ENCODE data around the gene CD47. TPM values are rescaled to one million over a fixed set of nuclear protein-coding genes. Genes with fewer than 3 reads are reported as not detected.

The CD47 gene
- total and polyA plus RNA-seq, 7 experiments from 2014 or later, result 130 to 232 (median 171) TPM

- Mint-ChIP-seq H3K27me3 (no peaks in the 10 kb centered on the region), H3K9me3 (no peaks in the 10 kb centered on the region), H3K27ac (peak overlapping the region in 7 of 9 donors; percentile 10 to 82 (median 77)), H3K4me3 (no peak overlapping the region), H3K4me1 (peaks cover 31 to 68% (median 49%) of the 10 kb centered on the region in 7 donors), H3K36me3 (peaks cover 15 to 63% (median 51%) of the 10 kb centered on the region in 5 donors)
- Histone ChIP-seq H3K9me3 (ENCODE audit: control insufficient read depth in 2 of 3, low read length in 3 of 3) (no peaks in the 10 kb centered on the region), H3K27ac (ENCODE audit: low read depth, low read length) (no peak overlapping the region), H3K36me3 (ENCODE audit: control insufficient read depth in 2 of 3, insufficient read depth in 3 of 3, low read length in 3 of 3) (peaks cover 8 to 49% (median 13%) of the 10 kb centered on the region in 3 experiments), H3K4me3 (ENCODE audit: low read length) (no peak overlapping the region), H3K27me3 (ENCODE audit: control insufficient read depth in 2 of 2, insufficient read depth in 2 of 2, low read length in 2 of 2) (no peaks in the 10 kb centered on the region), H3K4me1 (ENCODE audit: control insufficient read depth in 2 of 2, insufficient read depth in 2 of 2, low read length in 2 of 2) (peaks cover 4 to 8% of the 10 kb centered on the region in 2 donors)
- DNase-seq, result no peak
- POLR2A ChIA-PET, result interaction anchor here (0.7 kb wide), 1 partner anchor 15 kb away, joined by 3 read pairs; no protein-coding TSS in a partner anchor
- intact Hi-C loops (cut with micrococcal nuclease), result loop anchor here in 1 of 2 donors (5.0 kb wide), 1 partner anchor 34 kb away; no protein-coding TSS in a partner anchor
- CTCF ChIA-PET, result interaction anchor here (0.5 to 0.7 kb wide), 3 partner anchors 30 to 263 kb away, joined by 3 to 5 read pairs (median 3); no protein-coding TSS in a partner anchor
- no peak for ATAC-seq
Observed at GRCh38 chr3:108053067-108053466, 37.8 kb downstream of the CD47 start.

DNA sequence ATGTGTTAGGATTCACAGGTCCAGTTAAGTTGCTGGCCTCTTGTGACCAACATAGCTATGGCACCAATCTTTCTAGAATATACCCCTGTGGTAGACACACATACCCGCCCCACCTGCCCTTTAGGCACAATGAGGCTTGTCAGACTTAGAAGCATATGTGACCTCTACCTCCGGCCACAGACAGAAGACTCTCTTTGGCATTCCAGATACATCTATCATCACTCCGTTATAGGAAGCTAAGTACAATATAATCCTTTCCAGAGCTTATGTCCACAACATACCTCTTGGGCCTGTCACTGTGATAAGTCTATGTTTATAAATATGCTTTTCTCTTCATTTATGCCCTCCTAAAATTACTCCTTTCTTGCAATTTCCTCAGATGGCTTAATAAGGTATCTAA is 39.8 kb downstream of the CD47 start:
- H3K9me3 ChIP-seq (ENCODE audit: control insufficient read depth in 2 of 3, low read length in 3 of 3), result no peaks in the 10 kb centered on the region
- H3K4me3 Mint-ChIP-seq, result no peak overlapping the region
- no peaks in the 10 kb centered on the region for H3K27me3 ChIP-seq (ENCODE audit: control insufficient read depth in 2 of 2, insufficient read depth in 2 of 2, low read length in 2 of 2)
- ATAC-seq (no peak), DNase-seq (no peak)
- ChIA-PET CTCF (interaction anchor here (0.6 kb wide), 1 partner anchor 23 kb away, joined by 3 read pairs; no protein-coding TSS in a partner anchor), POLR2A (interaction anchor here (1.4 kb wide), 1 partner anchor 42 kb away, joined by 5 read pairs; no protein-coding TSS in a partner anchor)
- peaks cover 6 to 57% (median 8%) of the 10 kb centered on the region in 3 experiments for H3K36me3 ChIP-seq (ENCODE audit: control insufficient read depth in 2 of 3, insufficient read depth in 3 of 3, low read length in 3 of 3)
- peaks cover 18 to 65% (median 58%) of the 10 kb centered on the region in 5 donors for H3K36me3 Mint-ChIP-seq
- peak overlapping the region in 3 of 9 donors; percentile 38 to 71 (median 48) for H3K27ac Mint-ChIP-seq
- peaks cover 29 to 70% (median 46%) of the 10 kb centered on the region in 7 donors for H3K4me1 Mint-ChIP-seq
- intact Hi-C loops (cut with micrococcal nuclease), result loop anchor here in 1 of 2 donors (5.0 kb wide), 1 partner anchor 36 kb away; no protein-coding TSS in a partner anchor
- H3K4me1 ChIP-seq (ENCODE audit: control insufficient read depth in 2 of 2, insufficient read depth in 2 of 2, low read length in 2 of 2), result peaks cover 4 to 8% of the 10 kb centered on the region in 2 donors
- no peaks in the 10 kb centered on the region for H3K27me3 Mint-ChIP-seq
- H3K27ac ChIP-seq (ENCODE audit: low read depth, low read length), result no peak overlapping the region
- no peak overlapping the region for H3K4me3 ChIP-seq (ENCODE audit: low read length)
- no peaks in the 10 kb centered on the region for H3K9me3 Mint-ChIP-seq

DNA sequence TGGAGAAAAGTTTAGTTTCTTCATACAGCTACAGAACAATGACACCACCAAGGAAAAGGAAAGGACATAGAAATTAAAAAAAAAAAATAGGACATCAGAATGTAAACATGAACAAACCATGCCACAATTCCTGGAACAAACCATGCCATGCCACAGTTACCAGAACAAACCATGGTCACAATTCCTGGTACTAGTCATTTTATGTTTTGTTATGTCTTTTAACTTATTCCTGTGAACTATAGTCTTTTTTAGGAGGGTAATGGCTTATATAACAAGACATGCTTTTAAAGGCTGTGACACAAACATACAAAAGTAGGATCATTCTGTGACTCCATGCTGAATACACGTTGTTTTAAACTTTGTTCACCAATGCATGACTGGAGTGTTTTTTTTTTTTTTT is 42.8 kb downstream of the CD47 start:
- Histone ChIP-seq H3K27ac (ENCODE audit: low read depth, low read length) (no peak overlapping the region), H3K36me3 (ENCODE audit: control insufficient read depth in 2 of 3, insufficient read depth in 3 of 3, low read length in 3 of 3) (peaks cover 3 to 52% (median 10%) of the 10 kb centered on the region in 3 experiments), H3K4me1 (ENCODE audit: control insufficient read depth in 2 of 2, insufficient read depth in 2 of 2, low read length in 2 of 2) (peaks cover 0 to 4% of the 10 kb centered on the region in 2 donors), H3K4me3 (ENCODE audit: low read length) (no peak overlapping the region), H3K9me3 (ENCODE audit: control insufficient read depth in 2 of 3, low read length in 3 of 3) (no peaks in the 10 kb centered on the region), H3K27me3 (ENCODE audit: control insufficient read depth in 2 of 2, insufficient read depth in 2 of 2, low read length in 2 of 2) (no peaks in the 10 kb centered on the region)
- Mint-ChIP-seq H3K4me3 (no peak overlapping the region), H3K4me1 (peaks cover 14 to 51% (median 39%) of the 10 kb centered on the region in 7 donors), H3K27ac (peak overlapping the region in 7 of 9 donors; percentile 27 to 80 (median 64)), H3K9me3 (no peaks in the 10 kb centered on the region), H3K36me3 (peaks cover 15 to 59% (median 50%) of the 10 kb centered on the region in 5 donors), H3K27me3 (no peaks in the 10 kb centered on the region)
- no peak for DNase-seq
- ATAC-seq, result no peak
- intact Hi-C loops (cut with micrococcal nuclease), result loop anchor here in 1 of 2 donors (2.0 kb wide), 1 partner anchor 15 kb away; no protein-coding TSS in a partner anchor
- ChIA-PET POLR2A (no interaction called here), CTCF (no interaction called here)

GRCh38 chr3:108046247-108046646 is 44.6 kb downstream of the CD47 start:
- H3K4me3 Mint-ChIP-seq, result no peak overlapping the region
- no peaks in the 10 kb centered on the region for H3K27me3 Mint-ChIP-seq
- no peaks in the 10 kb centered on the region for H3K27me3 ChIP-seq (ENCODE audit: control insufficient read depth in 2 of 2, insufficient read depth in 2 of 2, low read length in 2 of 2)
- no peaks in the 10 kb centered on the region for H3K9me3 Mint-ChIP-seq
- H3K4me3 ChIP-seq (ENCODE audit: low read length), result no peak overlapping the region
- peaks cover 9 to 50% (median 10%) of the 10 kb centered on the region in 3 experiments for H3K36me3 ChIP-seq (ENCODE audit: control insufficient read depth in 2 of 3, insufficient read depth in 3 of 3, low read length in 3 of 3)
- DNase-seq, result no peak
- intact Hi-C loops (cut with micrococcal nuclease), result no loop called here
- peak overlapping the region in 7 of 9 donors; percentile 1 to 63 (median 10) for H3K27ac Mint-ChIP-seq
- peaks cover 6 to 40% (median 30%) of the 10 kb centered on the region in 7 donors for H3K4me1 Mint-ChIP-seq
- CTCF ChIA-PET, result no interaction called here
- H3K9me3 ChIP-seq (ENCODE audit: control insufficient read depth in 2 of 3, low read length in 3 of 3), result no peaks in the 10 kb centered on the region
- H3K36me3 Mint-ChIP-seq, result peaks cover 8 to 56% (median 47%) of the 10 kb centered on the region in 5 donors
- peaks cover 0 to 4% of the 10 kb centered on the region in 2 donors for H3K4me1 ChIP-seq (ENCODE audit: control insufficient read depth in 2 of 2, insufficient read depth in 2 of 2, low read length in 2 of 2)
- POLR2A ChIA-PET, result no interaction called here
- H3K27ac ChIP-seq (ENCODE audit: low read depth, low read length), result no peak overlapping the region
- no peak for ATAC-seq

DNA sequence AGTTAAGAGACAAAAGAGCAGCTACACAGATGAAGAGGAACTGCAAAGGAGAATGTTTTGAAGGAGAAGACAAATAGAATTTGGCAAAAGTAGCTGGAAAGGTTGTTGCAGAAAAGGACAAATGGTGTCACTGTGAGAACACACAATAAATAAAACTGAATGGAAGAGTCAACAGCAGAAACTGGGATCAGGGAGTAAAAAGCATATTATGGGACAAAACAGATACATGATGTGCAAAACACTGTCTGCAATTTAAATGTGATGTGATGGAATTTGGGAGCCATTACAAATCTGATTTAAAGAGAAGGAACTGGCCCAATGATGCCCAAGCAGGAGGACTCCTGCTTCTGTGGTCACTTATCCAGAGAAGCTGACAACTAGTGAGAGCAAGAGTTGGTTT is 46.1 kb downstream of the CD47 start:
- CTCF ChIA-PET, result interaction anchor here (1.4 kb wide), 1 partner anchor 12 kb away, joined by 5 read pairs; no protein-coding TSS in a partner anchor
- Mint-ChIP-seq H3K4me1 (peaks cover 6 to 35% (median 24%) of the 10 kb centered on the region in 7 donors), H3K27ac (peak overlapping the region in 7 of 9 donors; percentile 9 to 71 (median 33)), H3K27me3 (no peaks in the 10 kb centered on the region), H3K36me3 (peaks cover 8 to 54% (median 35%) of the 10 kb centered on the region in 5 donors), H3K9me3 (no peaks in the 10 kb centered on the region), H3K4me3 (no peak overlapping the region)
- no peaks in the 10 kb centered on the region for H3K27me3 ChIP-seq (ENCODE audit: control insufficient read depth in 2 of 2, insufficient read depth in 2 of 2, low read length in 2 of 2)
- H3K27ac ChIP-seq (ENCODE audit: low read depth, low read length), result no peak overlapping the region
- H3K36me3 ChIP-seq (ENCODE audit: control insufficient read depth in 2 of 3, insufficient read depth in 3 of 3, low read length in 3 of 3), result peaks cover 6 to 50% (median 8%) of the 10 kb centered on the region in 3 experiments
- POLR2A ChIA-PET, result interaction anchor here (0.8 to 1.3 kb wide), 3 partner anchors 25 to 81 kb away, joined by 4 read pairs; no protein-coding TSS in a partner anchor
- DNase-seq (no peak), ATAC-seq (no peak)
- no peak overlapping the region for H3K4me3 ChIP-seq (ENCODE audit: low read length)
- H3K4me1 ChIP-seq (ENCODE audit: control insufficient read depth in 2 of 2, insufficient read depth in 2 of 2, low read length in 2 of 2), result peaks cover 0 to 4% of the 10 kb centered on the region in 2 donors
- H3K9me3 ChIP-seq (ENCODE audit: control insufficient read depth in 2 of 3, low read length in 3 of 3), result no peaks in the 10 kb centered on the region
- intact Hi-C loops (cut with micrococcal nuclease), result loop anchor here in 1 of 2 donors (5.0 kb wide), 1 partner anchor 67 kb away; no protein-coding TSS in a partner anchor

DNA sequence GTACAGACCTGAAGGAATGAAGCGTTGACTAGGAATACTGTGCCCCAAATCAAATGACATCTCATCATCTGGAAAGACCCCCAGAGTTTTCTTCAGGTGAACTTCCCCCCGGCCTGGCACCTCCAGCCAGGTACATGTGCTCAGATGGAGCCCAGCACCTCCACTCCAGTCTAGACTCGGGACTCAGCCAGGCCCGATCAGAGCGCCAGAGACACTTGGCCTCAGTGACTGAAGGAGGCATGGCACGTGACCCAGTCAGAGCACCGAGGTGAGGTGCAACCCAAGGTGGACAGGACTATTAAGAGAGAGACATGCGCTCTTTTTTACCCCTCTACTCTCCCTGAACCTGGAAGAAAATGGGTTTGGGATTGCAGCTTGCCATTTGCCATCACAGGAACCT is 48.5 kb downstream of the CD47 start:
- no peaks in the 10 kb centered on the region for H3K9me3 Mint-ChIP-seq
- no peak overlapping the region for H3K4me3 Mint-ChIP-seq
- Histone ChIP-seq H3K27ac (ENCODE audit: low read depth, low read length) (no peak overlapping the region), H3K4me3 (ENCODE audit: low read length) (no peak overlapping the region), H3K27me3 (ENCODE audit: control insufficient read depth in 2 of 2, insufficient read depth in 2 of 2, low read length in 2 of 2) (no peaks in the 10 kb centered on the region), H3K9me3 (ENCODE audit: control insufficient read depth in 2 of 3, low read length in 3 of 3) (no peaks in the 10 kb centered on the region), H3K4me1 (ENCODE audit: control insufficient read depth in 2 of 2, insufficient read depth in 2 of 2, low read length in 2 of 2) (peaks cover 0 to 4% of the 10 kb centered on the region in 2 donors), H3K36me3 (ENCODE audit: control insufficient read depth in 2 of 3, insufficient read depth in 3 of 3, low read length in 3 of 3) (peaks cover 5 to 49% (median 6%) of the 10 kb centered on the region in 3 experiments)
- peaks cover 0 to 31% (median 16%) of the 10 kb centered on the region in 7 donors for H3K4me1 Mint-ChIP-seq
- DNase-seq, result no peak
- intact Hi-C loops (cut with micrococcal nuclease), result loop anchor here in 1 of 2 donors (5.0 kb wide), 1 partner anchor 65 kb away; no protein-coding TSS in a partner anchor
- ATAC-seq, result no peak
- CTCF ChIA-PET, result no interaction called here
- H3K36me3 Mint-ChIP-seq, result peaks cover 4 to 39% (median 25%) of the 10 kb centered on the region in 5 donors
- no peaks in the 10 kb centered on the region for H3K27me3 Mint-ChIP-seq
- H3K27ac Mint-ChIP-seq, result peak overlapping the region in 5 of 9 donors; percentile 12 to 67 (median 58)
- POLR2A ChIA-PET, result interaction anchor here (1.0 kb wide), 1 partner anchor 23 kb away, joined by 6 read pairs; no protein-coding TSS in a partner anchor
